ENCODE data around the gene TMEM247.

GRCh38 chr2:46479265-46479664 is at the start of gene TMEM247:
- TF ChIP-seq CTCF (IDR thresholded peaks at IDR 0.05; ENCODE audit: low read depth, low read length, missing input control) (no peak), YY1 (IDR thresholded peaks at IDR 0.05) (no peak), MAX (IDR thresholded peaks at IDR 0.05) (no peak), ATF3 (IDR thresholded peaks at IDR 0.05) (no peak), REST (IDR thresholded peaks at IDR 0.05) (no peak), EGR1 (IDR thresholded peaks at IDR 0.05; ENCODE audit: low read depth in 2 of 2) (no peak), TAF1 (conservative IDR thresholded peaks at IDR 0.05) (no peak), HNF4A (conservative IDR thresholded peaks at IDR 0.05) (no peak), FOXA2 (IDR thresholded peaks at IDR 0.05) (no peak), SP1 (IDR thresholded peaks at IDR 0.05) (no peak), HNF4G (IDR thresholded peaks at IDR 0.05) (no peak)
